GM12878 (cell line): ENCODE results near the gene PLEKHA7. TPM values are rescaled to one million over a fixed set of nuclear protein-coding genes. Genes with fewer than 3 reads are reported as not detected.

ENCODE experiments used
- ATAC-seq: fragments of 200-7000 bp; cut with Tn5 transposase; 3 replicates; pipeline ENCODE4 v1.9.1; 2020; ENCODE audit warnings: mild to moderate bottlenecking, moderate library complexity
- BruUV-seq: library from RNA; stranded (reverse); fragments of 400-500 nt; replicated peaks from 2 replicates; lab custom pipeline; 2021; lab: Mats Ljungman, UMichigan
- CTCF ChIA-PET: fragments of 300-600 bp; sonication (Branson Sonifier 250); formaldehyde crosslinking; extraction: SDS; loops from one replicate; lab custom pipeline; 2021; ENCODE audit warnings: inconsistent platforms; lab: Yijun Ruan, JAX
- POLR2A ChIA-PET: fragments of 350-600 bp; formaldehyde crosslinking; extraction: SDS; loops from one replicate; lab custom pipeline; 2021; ENCODE audit warnings: inconsistent platforms; lab: Charles Lee
- RAD21 ChIA-PET: fragments of 300-600 bp; sonication (Branson Sonifier 250); formaldehyde crosslinking; loops from one replicate; lab custom pipeline; 2023; ENCODE audit warnings: antibody characterized with exemption; ENCODE audit not compliant: unreplicated experiment; lab: Charles Lee
- SMC1A ChIA-PET: fragments of 300-600 bp; sonication (Branson Sonifier 250); formaldehyde crosslinking; loops from one replicate; lab custom pipeline; 2023; ENCODE audit not compliant: unreplicated experiment, uncharacterized antibody; lab: Charles Lee
- DNase-seq: peaks from one replicate; pipeline ENCODE4 v3.0.0-alpha.2; 2011; ENCODE audit warnings: low read depth, low spot score
- FAIRE-seq: peaks from 3 replicates; lab custom pipeline; 2011; peaks lifted over from hg19 to GRCh38; lab: Jason Lieb, UNC
- H2AFZ ChIP-seq: 2 replicates; pipeline ENCODE4 v1.6.0; 2011; ENCODE audit warnings: low read depth, low read length, control low read depth; ENCODE audit not compliant: control insufficient read depth
- H3K27ac ChIP-seq: 2 replicates; pipeline ENCODE4 v1.5.1; 2011; ENCODE audit warnings: control low read depth; ENCODE audit not compliant: control insufficient read depth, insufficient read depth
- H3K27me3 ChIP-seq, 2 experiments: replicated peaks in 1 of 2; 2 replicates each; pipeline versions ENCODE4 v1.6.0 to v1.6.1; 2011; ENCODE audit warnings: low read length in 1 of 2; ENCODE audit not compliant: control insufficient read depth in 2 of 2, insufficient read depth in 2 of 2
- H3K36me3 ChIP-seq, 2 experiments: 2 replicates each; pipeline ENCODE4 v1.5.1; 2011; ENCODE audit warnings: low read length in 1 of 2; ENCODE audit not compliant: control insufficient read depth in 2 of 2, insufficient read depth in 2 of 2
- H3K4me1 ChIP-seq: 2 replicates; pipeline ENCODE4 v1.6.1; 2011; ENCODE audit warnings: mild to moderate bottlenecking, low read length, moderate library complexity, mixed read lengths; ENCODE audit not compliant: control insufficient read depth, insufficient read depth
- H3K4me2 ChIP-seq: 2 replicates; pipeline ENCODE4 v1.6.0; 2011; ENCODE audit warnings: control low read depth; ENCODE audit not compliant: control insufficient read depth, insufficient read depth
- H3K4me3 ChIP-seq: fragments of 200-600 bp; sonication (generic); 2 replicates; pipeline ENCODE4 v1.5.1; 2016
- H3K79me2 ChIP-seq: 2 replicates; pipeline ENCODE4 v1.6.0; 2011; ENCODE audit warnings: low read length; ENCODE audit not compliant: control insufficient read depth, insufficient read depth
- H3K9ac ChIP-seq: 2 replicates; pipeline ENCODE4 v1.8.0; 2011; ENCODE audit warnings: low read length, control low read depth, mixed read lengths; ENCODE audit not compliant: control insufficient read depth, insufficient read depth
- H3K9me3 ChIP-seq: replicated peaks from 3 replicates; pipeline ENCODE4 v1.5.1; 2011; ENCODE audit warnings: mild to moderate bottlenecking, low read length; ENCODE audit not compliant: control insufficient read depth, insufficient read depth
- H4K20me1 ChIP-seq: 2 replicates; pipeline ENCODE4 v1.6.0; 2011; ENCODE audit not compliant: control insufficient read depth, insufficient read depth
- ATF2 ChIP-seq: IDR thresholded peaks from 2 replicates; pipeline ENCODE4 v1.6.1; 2012; ENCODE audit warnings: low read length, inconsistent platforms
- BACH1 ChIP-seq: fragments of 450-650 bp; IDR thresholded peaks from 2 replicates; pipeline ENCODE4 v1.6.1; 2017; ENCODE audit warnings: mild to moderate bottlenecking, borderline replicate concordance
- BCL11A ChIP-seq: IDR thresholded peaks from 2 replicates; pipeline ENCODE4 v1.6.1; 2011; ENCODE audit warnings: low read depth, low read length
- BMI1 ChIP-seq: fragments of 450-650 bp; IDR thresholded peaks from 2 replicates; pipeline ENCODE4 v1.6.1; 2016; ENCODE audit warnings: mild to moderate bottlenecking, moderate library complexity, borderline replicate concordance
- CBX5 ChIP-seq: sonication (generic); IDR thresholded peaks from 2 replicates; pipeline ENCODE4 v1.6.1; 2016; ENCODE audit warnings: low read depth, moderate library complexity, mild to moderate bottlenecking, inconsistent platforms
- CEBPZ ChIP-seq: fragments of 150-350 bp; IDR thresholded peaks from 2 replicates; pipeline ENCODE4 v1.6.1; 2016; ENCODE audit warnings: low read depth, low read length
- FOXM1 ChIP-seq: IDR thresholded peaks from 2 replicates; pipeline ENCODE4 v1.6.1; 2012; ENCODE audit warnings: low read depth, mild to moderate bottlenecking, inconsistent platforms, low read length, moderate library complexity
- HDAC2 ChIP-seq: fragments of 200-600 bp; sonication (generic); IDR thresholded peaks from 2 replicates; pipeline ENCODE4 v1.6.1; 2017
- IKZF1 ChIP-seq: fragments of 450-650 bp; conservative IDR thresholded peaks from 2 replicates; pipeline ENCODE4 v1.6.1; 2017; ENCODE audit warnings: antibody characterized with exemption, mild to moderate bottlenecking
- IRF5 ChIP-seq: fragments of 450-650 bp; IDR thresholded peaks from 2 replicates; pipeline ENCODE4 v1.6.1; 2017; ENCODE audit warnings: borderline replicate concordance
- MYB ChIP-seq: fragments of 150-350 bp; IDR thresholded peaks from 2 replicates; pipeline ENCODE4 v1.6.1; 2014; ENCODE audit warnings: mild to moderate bottlenecking, low read depth, low read length, borderline replicate concordance
- NRF1 ChIP-seq: conservative IDR thresholded peaks from 2 replicates; pipeline ENCODE4 v1.6.1; 2011; ENCODE audit warnings: mild to moderate bottlenecking, low read depth, low read length, improper control_type of control experiment
- SIX5 ChIP-seq: IDR thresholded peaks from 2 replicates; pipeline ENCODE4 v1.6.1; 2011; ENCODE audit warnings: mild to moderate bottlenecking, low read depth, low read length, moderate library complexity; ENCODE audit not compliant: severe bottlenecking
- SPI1 ChIP-seq: IDR thresholded peaks from 2 replicates; pipeline ENCODE4 v1.6.1; 2011; ENCODE audit warnings: low read depth, mild to moderate bottlenecking, low read length, moderate library complexity, borderline replicate concordance; ENCODE audit not compliant: insufficient read depth
- TBL1XR1 ChIP-seq: IDR thresholded peaks from 2 replicates; pipeline ENCODE4 v1.6.1; 2012; ENCODE audit warnings: low read depth, low read length, improper control_type of control experiment
- ZNF24 ChIP-seq: fragments of 450-650 bp; IDR thresholded peaks from 2 replicates; pipeline ENCODE4 v1.6.1; 2017; ENCODE audit warnings: antibody characterized with exemption, mild to moderate bottlenecking
- WGBS: methylation state at CpG from one replicate; pipeline ENCODE4 v1.1.6; 2016; ENCODE audit warnings: low lambda C conversion rate; ENCODE audit not compliant: insufficient replicate concordance, insufficient coverage; ENCODE audit errors: missing lambda C conversion rate; 5-methylcytosine and 5-hydroxymethylcytosine counted together
- in situ Hi-C: fragments of 300-500 bp; cut with MboI; formaldehyde crosslinking; loops from 9 replicates; pipeline ENCODE4 v1.14.3; 2018; ENCODE audit warnings: mixed read lengths
- intact Hi-C: fragments of 100-400 bp; cut with micrococcal nuclease; formaldehyde crosslinking; loops from one replicate; pipeline ENCODE4 v1.14.2; 2022; ENCODE audit not compliant: unreplicated experiment
- polyA plus RNA-seq, 11 experiments: library from polyadenylated mRNA; depleted of rRNA in 4 of 11; unstranded in 6 of 11; stranded (reverse) in 5 of 11; fragments of >200 nt; fragmentation: Nextera tagmentation in 4 of 11; fragmentation: Illumina TruSeq in 1 of 11; extraction: Ambion mirVana in 4 of 11; extraction: Trizol in 1 of 11; gene quantifications; 1 replicate in 1 of 11; 2 replicates in 10 of 11; pipeline versions ENCODE4 v1.2.1 to v1.2.3, GENCODE V29; 2011 to 2016; ENCODE audit warnings: inconsistent platforms in 2 of 11, missing spikeins in 2 of 11, low read depth in 1 of 11
- total RNA-seq, 4 experiments: library from RNA; depleted of rRNA in 3 of 4; stranded (reverse); fragments of >200 nt in 3 of 4; fragmentation: Illumina TruSeq in 1 of 4; extraction: Trizol in 1 of 4; gene quantifications; 2 replicates each; pipeline versions ENCODE4 v1.2.1 to v1.2.3, GENCODE V29; 2013 to 2021

PLEKHA7 gene
- total and polyA plus RNA-seq, 10 of the 15 experiments (the other 5 are each of a cell fraction or from before 2014, with no cell fraction given), result 0.45 to 5.3 (median 2.1) TPM

GRCh38 chr11:16815047-16815767 is 199.0 kb downstream of the PLEKHA7 start:
- no peaks in the 10 kb centered on the region; a peak in 1 of 4 replicates for H3K27me3 ChIP-seq
- ChIA-PET CTCF (interaction anchor here (0.9 kb wide), 1 partner anchor 248 kb away, joined by 3 read pairs; no protein-coding TSS in a partner anchor), SMC1A (interaction anchor here (1.4 kb wide), 2 partner anchors 116 to 122 kb away, joined by 4 read pairs; no protein-coding TSS in a partner anchor), POLR2A (no interaction called here), RAD21 (interaction anchor here (0.7 to 1.8 kb wide), 2 partner anchors 131 to 277 kb away, joined by 4 read pairs; no protein-coding TSS in a partner anchor)
- no peaks in the 10 kb centered on the region for H3K9me3 ChIP-seq
- H3K9ac ChIP-seq, result no peak overlapping the region
- no peaks in the 10 kb centered on the region for H3K4me1 ChIP-seq
- no peaks in the 10 kb centered on the region for H4K20me1 ChIP-seq
- no TSS peak for BruUV-seq
- H3K4me2 ChIP-seq, result no peak overlapping the region
- intact Hi-C loops, result no loop called here
- in situ Hi-C loops, result no loop called here
- TF ChIP-seq NRF1 (no peak), CBX5 (no peak), HDAC2 (no peak), BACH1 (no peak), BCL11A (no peak), SPI1 (no peak), SIX5 (no peak), MYB (no peak), ZNF24 (no peak), BMI1 (no peak), IRF5 (no peak), TBL1XR1 (no peak), CEBPZ (no peak), FOXM1 (no peak), IKZF1 (no peak), ATF2 (no peak)
- no peak; the same call in 2 of the 3 replicates for ATAC-seq
- H3K36me3 ChIP-seq, result no peaks in the 10 kb centered on the region
- H2AFZ ChIP-seq, result no peak overlapping the region
- whole genome bisulfite sequencing, result 69% methylated on average over 23 of the region's 23 CpGs
- no peak overlapping the region for H3K4me3 ChIP-seq
- no peak overlapping the region for H3K27ac ChIP-seq
- no peak for FAIRE-seq
- no peaks in the 10 kb centered on the region for H3K79me2 ChIP-seq
- no peak for DNase-seq
